HG02884 (cell line): ENCODE results near the gene DAP3.
"Not testable (repeated sequence)": the region's sequence is repeated elsewhere in the genome, so short reads cannot be mapped to it uniquely, and the experiment has no call there.

Source experiments
- ATAC-seq: cut with Tn5 transposase; IDR thresholded peaks from one replicate; pipeline ENCODE4 v1.9.1; 2021; ENCODE audit warnings: mild to moderate bottlenecking, moderate library complexity; ENCODE audit not compliant: unreplicated experiment

Gene DAP3

DNA sequence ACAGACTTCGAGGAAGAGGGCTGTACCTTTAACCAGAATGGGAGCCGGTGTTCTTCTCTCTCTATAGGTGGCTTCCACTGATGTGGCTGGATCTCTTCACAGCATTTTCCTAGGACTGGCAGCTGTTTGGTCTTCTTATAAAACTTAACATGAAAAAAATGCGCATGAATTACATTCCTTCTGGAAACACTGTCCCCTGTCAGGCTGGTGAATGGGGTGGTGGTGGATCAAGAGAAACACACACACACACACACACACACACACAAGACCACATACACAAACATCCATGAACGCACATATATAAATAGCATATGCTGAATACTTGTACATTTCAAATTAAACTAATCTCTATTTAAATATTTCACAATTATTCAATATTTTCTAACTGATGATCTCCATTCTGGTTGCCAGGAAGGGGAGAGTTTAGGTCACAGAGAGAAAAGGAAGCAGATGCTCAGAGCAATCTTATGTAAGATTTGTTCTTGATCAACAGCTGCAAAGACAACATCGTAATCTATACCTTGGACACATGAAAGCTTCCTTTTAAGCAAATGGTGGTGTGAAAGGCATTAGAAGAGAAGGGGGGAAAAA lies 78.6 kb downstream of the DAP3 start:
- not testable (repeated sequence) for ATAC-seq

- ATAC-seq, result no peak
These were observed 80.4 kb downstream of the DAP3 start for GRCh38 chr1:155769257-155769656.

- ATAC-seq, result no peak
These were observed 84.3 kb downstream of the DAP3 start for GRCh38 chr1:155773221-155773620.

DNA sequence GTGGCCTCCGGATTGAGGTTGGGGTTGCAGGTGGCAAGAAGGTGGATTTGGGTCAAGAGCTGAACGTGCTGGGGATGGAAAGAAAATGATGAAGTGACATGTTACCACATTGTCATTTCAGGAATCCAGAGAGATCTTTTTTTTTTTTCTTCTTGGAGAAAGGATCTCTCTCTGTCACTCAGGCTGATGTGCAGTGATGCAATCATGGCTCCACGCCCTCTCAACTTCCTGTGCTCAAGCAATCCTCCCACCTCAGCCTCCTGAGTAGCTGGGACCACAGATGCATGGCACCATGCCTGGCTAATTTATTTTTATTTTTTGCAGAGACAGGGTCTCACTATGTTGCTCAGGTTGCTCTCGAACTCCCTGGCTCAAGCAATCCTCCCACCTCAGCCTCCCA lies 87.5 kb downstream of the DAP3 start:
- ATAC-seq, result no peak

DNA sequence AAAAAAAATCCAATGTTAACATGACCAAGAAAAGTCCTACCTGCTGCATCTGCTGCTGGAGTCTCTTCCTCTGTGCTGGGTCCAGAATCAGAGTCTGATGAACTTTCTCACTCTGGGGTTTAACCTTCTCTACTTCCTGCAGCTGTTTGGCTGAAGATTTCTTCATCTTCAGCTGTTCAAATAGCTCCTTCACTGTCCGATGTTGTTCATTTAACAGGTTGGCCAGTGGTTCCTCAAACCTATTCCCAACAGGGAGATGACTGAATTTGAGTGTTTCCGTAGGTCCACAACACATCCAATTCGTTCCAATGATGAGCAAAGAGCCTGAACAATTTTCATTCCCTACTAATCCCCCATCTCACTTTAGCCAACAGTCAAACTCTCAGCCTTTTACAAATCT lies 88.7 kb downstream of the DAP3 start:
- ATAC-seq, result no peak
